ENCODE data around the gene INPP4A. TPM values are rescaled to one million over a fixed set of nuclear protein-coding genes. Genes with fewer than 3 reads are reported as not detected.

Gene INPP4A
- total and polyA plus RNA-seq, 9 of the 15 experiments (the other 6 are each of a cell fraction or from before 2014, with no cell fraction given), result 1.8 to 15.7 (median 8.3) TPM

GRCh38 chr2:98524168-98524567 lies 79.5 kb downstream of the INPP4A start (continued):
- no peak for TF ChIP-seq CTCFL (IDR thresholded peaks at IDR 0.05; ENCODE audit: borderline replicate concordance, insufficient read depth, low read depth, low read length, poor library complexity, severe bottlenecking)

GRCh38 chr2:98528349-98528748 lies 83.7 kb downstream of the INPP4A start:
- Histone ChIP-seq H3K27ac (ENCODE audit: extremely low read depth, low read depth, low read length) (no peak overlapping the region), H3K9ac (ENCODE audit: insufficient read depth in 1 of 2, low read depth in 2 of 2, low read length in 2 of 2) (no peak overlapping the region), H3K4me2 (ENCODE audit: insufficient read depth, low read length) (no peak overlapping the region), H2AFZ (ENCODE audit: low read depth, low read length) (no peak overlapping the region), H3K9me1 (ENCODE audit: control insufficient read depth, insufficient read depth, low read length) (no peaks in the 10 kb centered on the region), H3K36me3 (ENCODE audit: control insufficient read depth, insufficient read depth, low read length) (no peaks in the 10 kb centered on the region), H3K4me3 (no peak overlapping the region), H3K9me3 (replicated peaks; ENCODE audit: control insufficient read depth, insufficient read depth, low read depth, low read length) (no peaks in the 10 kb centered on the region), H4K20me1 (replicated peaks; ENCODE audit: control insufficient read depth, insufficient read depth, low read length) (no peaks in the 10 kb centered on the region), H3K79me2 (ENCODE audit: control insufficient read depth, insufficient read depth, low read length) (no peaks in the 10 kb centered on the region), H3K27me3 (ENCODE audit: control insufficient read depth in 2 of 2, insufficient read depth in 2 of 2, low read length in 2 of 2) (no peaks in the 10 kb centered on the region), H3K4me1 (replicated peaks in 1 of 2; ENCODE audit: control insufficient read depth in 2 of 2, insufficient read depth in 2 of 2, low read length in 2 of 2) (no peaks in the 10 kb centered on the region)
- CTCF ChIA-PET (ENCODE audit: low intra/inter-chr PET ratio), result no interaction called here
- ATAC-seq (no peak), FAIRE-seq (no peak), DNase-seq (ENCODE audit: extremely low read depth in 1 of 4, low spot score in 3 of 4) (no peak)
- POLR2A ChIA-PET, result interaction anchor here (1.4 kb wide), 1 partner anchor 14 kb away, joined by 4 read pairs; no protein-coding TSS in a partner anchor
- intact Hi-C loops (cut with micrococcal nuclease) (no loop called here), in situ Hi-C loops (cut with MboI) (no loop called here)
- TF ChIP-seq NUFIP1 (IDR thresholded peaks at IDR 0.05; ENCODE audit: partially characterized antibody), result no peak
- no peak for TF ChIP-seq HDAC8 (tag; IDR thresholded peaks at IDR 0.05)
- no peak for TF ChIP-seq TBL1XR1 (IDR thresholded peaks at IDR 0.05; ENCODE audit: low read length in 2 of 2)
- TF ChIP-seq CCNT2 (IDR thresholded peaks at IDR 0.05; ENCODE audit: borderline replicate concordance, extremely low read depth, insufficient read length, low read depth, low read length), result no peak
- TF ChIP-seq NFIC (IDR thresholded peaks at IDR 0.05), result no peak
- TF ChIP-seq ZBTB49 (CRISPR knock-in tag; IDR thresholded peaks at IDR 0.05; ENCODE audit: borderline replicate concordance), result no peak
- TF ChIP-seq CREB1 (IDR thresholded peaks at IDR 0.05), result no peak
- no peak for TF ChIP-seq CREB1 (CRISPR knock-in tag; IDR thresholded peaks at IDR 0.05)
- no TSS peak for BruUV-seq (replicated peaks)
